ENCODE data around the gene HSF2BP.

DNA sequence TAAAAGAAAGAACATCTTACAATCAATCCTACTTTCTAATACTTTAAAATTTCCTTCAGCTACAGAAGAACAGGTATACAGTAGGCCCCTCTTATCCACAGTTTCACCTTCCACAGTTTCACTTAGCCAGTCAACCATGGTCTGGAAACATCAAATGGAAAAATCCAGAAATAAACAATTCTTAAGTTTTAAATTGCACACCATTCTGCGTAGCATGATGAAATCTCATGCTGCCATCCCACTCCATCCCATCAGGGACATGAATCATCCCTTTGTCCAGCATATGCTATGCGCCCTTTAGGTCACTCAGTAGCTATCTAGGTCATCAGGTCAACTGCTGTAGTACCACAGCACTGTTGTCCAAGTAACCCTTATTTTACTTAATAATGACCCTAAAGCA is 67.7 kb downstream of the HSF2BP start:
- TF ChIP-seq EP300 (conservative IDR thresholded peaks at IDR 0.05; ENCODE audit: poor library complexity, severe bottlenecking) (no peak), TAF1 (IDR thresholded peaks at IDR 0.05; ENCODE audit: low read depth) (no peak), RAD21 (conservative IDR thresholded peaks at IDR 0.05) (no peak), POLR2AphosphoS5 (IDR thresholded peaks at IDR 0.05) (no peak)
- TF ChIP-seq, protein P1, sequence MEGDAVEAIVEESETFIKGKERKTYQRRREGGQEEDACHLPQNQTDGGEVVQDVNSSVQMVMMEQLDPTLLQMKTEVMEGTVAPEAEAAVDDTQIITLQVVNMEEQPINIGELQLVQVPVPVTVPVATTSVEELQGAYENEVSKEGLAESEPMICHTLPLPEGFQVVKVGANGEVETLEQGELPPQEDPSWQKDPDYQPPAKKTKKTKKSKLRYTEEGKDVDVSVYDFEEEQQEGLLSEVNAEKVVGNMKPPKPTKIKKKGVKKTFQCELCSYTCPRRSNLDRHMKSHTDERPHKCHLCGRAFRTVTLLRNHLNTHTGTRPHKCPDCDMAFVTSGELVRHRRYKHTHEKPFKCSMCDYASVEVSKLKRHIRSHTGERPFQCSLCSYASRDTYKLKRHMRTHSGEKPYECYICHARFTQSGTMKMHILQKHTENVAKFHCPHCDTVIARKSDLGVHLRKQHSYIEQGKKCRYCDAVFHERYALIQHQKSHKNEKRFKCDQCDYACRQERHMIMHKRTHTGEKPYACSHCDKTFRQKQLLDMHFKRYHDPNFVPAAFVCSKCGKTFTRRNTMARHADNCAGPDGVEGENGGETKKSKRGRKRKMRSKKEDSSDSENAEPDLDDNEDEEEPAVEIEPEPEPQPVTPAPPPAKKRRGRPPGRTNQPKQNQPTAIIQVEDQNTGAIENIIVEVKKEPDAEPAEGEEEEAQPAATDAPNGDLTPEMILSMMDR (IDR thresholded peaks at IDR 0.05; ENCODE audit: poor library complexity, severe bottlenecking), result no peak
